ENCODE data around the gene DICER1. TPM values are rescaled to one million over a fixed set of nuclear protein-coding genes. Genes with fewer than 3 reads are reported as not detected.

The DICER1 gene
- total and polyA plus RNA-seq, 9 of the 15 experiments (the other 6 are each of a cell fraction or from before 2014, with no cell fraction given): 2.5 to 23.2 (median 12.4) TPM

DNA sequence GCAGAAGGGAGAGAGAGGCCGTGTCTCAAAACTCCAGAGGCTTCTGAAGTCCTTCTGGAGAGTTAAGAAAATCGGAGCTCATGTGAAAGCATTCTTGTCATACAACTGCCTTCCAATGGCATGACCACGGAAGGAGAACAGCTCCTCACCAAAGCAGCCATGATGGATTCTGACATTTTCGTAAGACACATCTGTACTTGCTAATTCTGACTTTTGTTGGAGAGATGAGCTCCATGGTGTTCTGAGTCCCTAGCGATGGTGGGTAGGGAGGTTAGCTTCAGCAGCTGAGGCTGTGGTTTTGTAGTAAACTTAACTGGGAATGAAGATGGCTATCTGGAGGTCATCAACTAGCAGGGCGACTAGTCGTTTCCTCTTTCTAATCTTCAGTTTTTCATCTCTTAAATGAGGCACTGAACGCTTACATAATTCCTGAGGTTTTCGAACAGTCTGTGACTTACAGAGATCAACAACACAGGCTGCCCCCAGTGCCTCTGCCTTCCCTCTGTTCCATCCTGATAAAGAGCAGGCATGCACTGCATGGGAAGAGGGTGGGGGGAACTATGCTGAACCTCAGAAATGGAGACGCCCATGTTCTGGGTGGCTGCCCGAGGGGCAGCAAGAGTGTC is 28.6 kb upstream of the DICER1 start (continued):
- TF ChIP-seq, protein P1, sequence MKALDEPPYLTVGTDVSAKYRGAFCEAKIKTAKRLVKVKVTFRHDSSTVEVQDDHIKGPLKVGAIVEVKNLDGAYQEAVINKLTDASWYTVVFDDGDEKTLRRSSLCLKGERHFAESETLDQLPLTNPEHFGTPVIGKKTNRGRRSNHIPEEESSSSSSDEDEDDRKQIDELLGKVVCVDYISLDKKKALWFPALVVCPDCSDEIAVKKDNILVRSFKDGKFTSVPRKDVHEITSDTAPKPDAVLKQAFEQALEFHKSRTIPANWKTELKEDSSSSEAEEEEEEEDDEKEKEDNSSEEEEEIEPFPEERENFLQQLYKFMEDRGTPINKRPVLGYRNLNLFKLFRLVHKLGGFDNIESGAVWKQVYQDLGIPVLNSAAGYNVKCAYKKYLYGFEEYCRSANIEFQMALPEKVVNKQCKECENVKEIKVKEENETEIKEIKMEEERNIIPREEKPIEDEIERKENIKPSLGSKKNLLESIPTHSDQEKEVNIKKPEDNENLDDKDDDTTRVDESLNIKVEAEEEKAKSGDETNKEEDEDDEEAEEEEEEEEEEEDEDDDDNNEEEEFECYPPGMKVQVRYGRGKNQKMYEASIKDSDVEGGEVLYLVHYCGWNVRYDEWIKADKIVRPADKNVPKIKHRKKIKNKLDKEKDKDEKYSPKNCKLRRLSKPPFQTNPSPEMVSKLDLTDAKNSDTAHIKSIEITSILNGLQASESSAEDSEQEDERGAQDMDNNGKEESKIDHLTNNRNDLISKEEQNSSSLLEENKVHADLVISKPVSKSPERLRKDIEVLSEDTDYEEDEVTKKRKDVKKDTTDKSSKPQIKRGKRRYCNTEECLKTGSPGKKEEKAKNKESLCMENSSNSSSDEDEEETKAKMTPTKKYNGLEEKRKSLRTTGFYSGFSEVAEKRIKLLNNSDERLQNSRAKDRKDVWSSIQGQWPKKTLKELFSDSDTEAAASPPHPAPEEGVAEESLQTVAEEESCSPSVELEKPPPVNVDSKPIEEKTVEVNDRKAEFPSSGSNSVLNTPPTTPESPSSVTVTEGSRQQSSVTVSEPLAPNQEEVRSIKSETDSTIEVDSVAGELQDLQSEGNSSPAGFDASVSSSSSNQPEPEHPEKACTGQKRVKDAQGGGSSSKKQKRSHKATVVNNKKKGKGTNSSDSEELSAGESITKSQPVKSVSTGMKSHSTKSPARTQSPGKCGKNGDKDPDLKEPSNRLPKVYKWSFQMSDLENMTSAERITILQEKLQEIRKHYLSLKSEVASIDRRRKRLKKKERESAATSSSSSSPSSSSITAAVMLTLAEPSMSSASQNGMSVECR (CRISPR knock-in tag; IDR thresholded peaks at IDR 0.05): no peak
- TF ChIP-seq, protein P2, sequence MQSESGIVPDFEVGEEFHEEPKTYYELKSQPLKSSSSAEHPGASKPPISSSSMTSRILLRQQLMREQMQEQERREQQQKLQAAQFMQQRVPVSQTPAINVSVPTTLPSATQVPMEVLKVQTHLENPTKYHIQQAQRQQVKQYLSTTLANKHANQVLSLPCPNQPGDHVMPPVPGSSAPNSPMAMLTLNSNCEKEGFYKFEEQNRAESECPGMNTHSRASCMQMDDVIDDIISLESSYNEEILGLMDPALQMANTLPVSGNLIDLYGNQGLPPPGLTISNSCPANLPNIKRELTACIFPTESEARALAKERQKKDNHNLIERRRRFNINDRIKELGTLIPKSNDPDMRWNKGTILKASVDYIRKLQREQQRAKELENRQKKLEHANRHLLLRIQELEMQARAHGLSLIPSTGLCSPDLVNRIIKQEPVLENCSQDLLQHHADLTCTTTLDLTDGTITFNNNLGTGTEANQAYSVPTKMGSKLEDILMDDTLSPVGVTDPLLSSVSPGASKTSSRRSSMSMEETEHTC (IDR thresholded peaks at IDR 0.05): no peak
- TF ChIP-seq TBL1XR1 (IDR thresholded peaks at IDR 0.05; ENCODE audit: low read length in 2 of 2) (0 out of 4 replicates have a peak, but pooled peaks of 1 of the 2 experiments have one; percentile 1), SP1 (CRISPR knock-in tag; IDR thresholded peaks at IDR 0.05) (no peak), MYBL2 (IDR thresholded peaks at IDR 0.05; ENCODE audit: low read depth) (no peak), MYBL2 (CRISPR knock-in tag; IDR thresholded peaks at IDR 0.05; ENCODE audit: borderline replicate concordance) (no peak), KLF10 (CRISPR knock-in tag; IDR thresholded peaks at IDR 0.05) (no peak), CSDE1 (IDR thresholded peaks at IDR 0.05) (no peak), RBM39 (optimal IDR thresholded peaks at IDR 0.05; ENCODE audit: low read depth, low read length) (no peak), NR2C1 (IDR thresholded peaks at IDR 0.05) (no peak), NR2C1 (tag; IDR thresholded peaks at IDR 0.05) (no peak)
- TF ChIP-seq, protein P3, sequence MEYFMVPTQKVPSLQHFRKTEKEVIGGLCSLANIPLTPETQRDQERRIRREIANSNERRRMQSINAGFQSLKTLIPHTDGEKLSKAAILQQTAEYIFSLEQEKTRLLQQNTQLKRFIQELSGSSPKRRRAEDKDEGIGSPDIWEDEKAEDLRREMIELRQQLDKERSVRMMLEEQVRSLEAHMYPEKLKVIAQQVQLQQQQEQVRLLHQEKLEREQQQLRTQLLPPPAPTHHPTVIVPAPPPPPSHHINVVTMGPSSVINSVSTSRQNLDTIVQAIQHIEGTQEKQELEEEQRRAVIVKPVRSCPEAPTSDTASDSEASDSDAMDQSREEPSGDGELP (CRISPR knock-in tag; IDR thresholded peaks at IDR 0.05; ENCODE audit: borderline replicate concordance): no peak; the same call in 1 of the 2 replicates
- TF ChIP-seq, protein P4, sequence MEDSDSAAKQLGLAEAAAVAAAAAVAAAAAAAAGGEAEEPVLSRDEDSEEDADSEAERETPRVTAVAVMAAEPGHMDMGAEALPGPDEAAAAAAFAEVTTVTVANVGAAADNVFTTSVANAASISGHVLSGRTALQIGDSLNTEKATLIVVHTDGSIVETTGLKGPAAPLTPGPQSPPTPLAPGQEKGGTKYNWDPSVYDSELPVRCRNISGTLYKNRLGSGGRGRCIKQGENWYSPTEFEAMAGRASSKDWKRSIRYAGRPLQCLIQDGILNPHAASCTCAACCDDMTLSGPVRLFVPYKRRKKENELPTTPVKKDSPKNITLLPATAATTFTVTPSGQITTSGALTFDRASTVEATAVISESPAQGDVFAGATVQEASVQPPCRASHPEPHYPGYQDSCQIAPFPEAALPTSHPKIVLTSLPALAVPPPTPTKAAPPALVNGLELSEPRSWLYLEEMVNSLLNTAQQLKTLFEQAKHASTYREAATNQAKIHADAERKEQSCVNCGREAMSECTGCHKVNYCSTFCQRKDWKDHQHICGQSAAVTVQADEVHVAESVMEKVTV (CRISPR knock-in tag; IDR thresholded peaks at IDR 0.05): no peak
- TF ChIP-seq, protein P5, sequence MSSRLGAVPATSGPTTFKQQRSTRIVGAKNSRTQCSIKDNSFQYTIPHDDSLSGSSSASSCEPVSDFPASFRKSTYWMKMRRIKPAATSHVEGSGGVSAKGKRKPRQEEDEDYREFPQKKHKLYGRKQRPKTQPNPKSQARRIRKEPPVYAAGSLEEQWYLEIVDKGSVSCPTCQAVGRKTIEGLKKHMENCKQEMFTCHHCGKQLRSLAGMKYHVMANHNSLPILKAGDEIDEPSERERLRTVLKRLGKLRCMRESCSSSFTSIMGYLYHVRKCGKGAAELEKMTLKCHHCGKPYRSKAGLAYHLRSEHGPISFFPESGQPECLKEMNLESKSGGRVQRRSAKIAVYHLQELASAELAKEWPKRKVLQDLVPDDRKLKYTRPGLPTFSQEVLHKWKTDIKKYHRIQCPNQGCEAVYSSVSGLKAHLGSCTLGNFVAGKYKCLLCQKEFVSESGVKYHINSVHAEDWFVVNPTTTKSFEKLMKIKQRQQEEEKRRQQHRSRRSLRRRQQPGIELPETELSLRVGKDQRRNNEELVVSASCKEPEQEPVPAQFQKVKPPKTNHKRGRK (tag; IDR thresholded peaks at IDR 0.05): no peak

Measured in K562 (cell line).